ENCODE measurements around the gene KCNJ14.

KCNJ14 gene

DNA sequence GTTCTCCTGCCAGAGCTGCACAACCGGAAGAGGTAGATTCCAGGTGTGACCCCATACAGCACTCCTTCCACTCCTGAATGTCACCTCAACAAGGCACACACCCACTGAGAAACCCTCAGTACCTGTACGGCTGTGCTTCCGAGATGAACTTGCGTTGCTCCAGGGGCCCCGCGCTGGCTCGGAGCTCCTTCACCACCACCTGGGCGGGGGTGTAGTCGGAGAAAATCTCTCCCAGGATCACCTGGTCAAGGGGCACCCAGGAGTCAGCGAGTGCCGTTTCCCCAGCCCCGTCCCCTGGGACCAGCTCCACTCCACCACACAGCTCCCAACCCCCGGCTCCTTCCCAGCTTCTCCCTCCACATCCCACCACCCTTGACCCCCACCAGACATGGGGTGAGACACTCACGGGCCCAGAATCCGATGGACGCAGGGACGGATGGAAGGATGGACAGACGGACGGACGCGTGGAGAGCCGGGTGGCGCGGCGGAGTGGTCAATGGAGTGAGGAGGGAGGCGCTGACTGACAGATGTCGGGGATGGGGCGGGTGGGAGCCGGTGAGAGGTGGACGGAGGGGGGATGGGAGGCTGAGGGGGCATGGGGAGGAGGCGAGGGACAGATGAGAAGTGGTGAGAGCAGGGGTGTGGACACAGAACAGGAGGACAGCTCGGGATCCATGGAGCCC lies 53.5 kb downstream of the KCNJ14 start:
- Mint-ChIP-seq H3K4me3 (no peak overlapping the region), H3K9me3 (no peaks in the 10 kb centered on the region), H3K27ac (no peak overlapping the region), H3K36me3 (no peaks in the 10 kb centered on the region), H3K27me3 (peaks cover 13 to 20% of the 10 kb centered on the region in 2 donors), H3K4me1 (peaks cover 5 to 14% of the 10 kb centered on the region in 2 donors)
- DNase-seq (no peak), ATAC-seq (replicated peaks) (no peak)

DNA sequence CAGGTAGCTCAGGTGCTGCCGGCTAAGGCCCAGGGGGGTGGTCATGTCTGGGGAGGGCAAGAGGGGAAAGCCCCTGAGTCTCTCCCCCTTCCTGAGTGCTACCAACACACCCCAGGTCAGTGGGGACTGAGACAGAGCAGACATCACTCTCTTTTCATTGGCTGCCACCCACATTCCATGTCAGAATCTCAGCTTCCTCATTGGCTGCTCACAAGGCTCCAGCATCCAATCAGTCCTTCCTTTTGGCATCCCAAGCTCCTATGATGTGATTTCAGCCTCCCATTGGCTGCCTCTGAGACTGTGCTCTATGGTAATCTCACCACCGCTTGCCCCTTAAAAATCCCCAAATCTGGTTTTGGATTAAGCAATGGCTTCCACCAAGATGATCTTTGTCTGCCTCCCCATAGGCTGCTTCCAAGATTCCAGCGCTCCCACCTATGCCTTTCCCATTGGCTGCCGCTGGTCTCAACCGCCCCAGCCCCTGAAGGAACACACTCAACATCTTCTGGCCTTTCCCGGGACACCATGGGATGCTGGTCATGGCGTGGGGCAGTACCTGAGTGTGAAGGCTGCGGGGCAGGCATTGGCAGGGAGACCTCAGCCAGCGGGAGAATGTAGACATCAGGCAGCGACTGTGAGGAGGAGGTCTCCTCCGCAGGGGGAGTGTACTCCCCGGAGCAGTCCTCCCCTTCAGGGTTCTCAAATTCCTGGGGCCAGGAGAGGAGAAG lies 54.3 kb downstream of the KCNJ14 start:
- Mint-ChIP-seq H3K9me3 (no peaks in the 10 kb centered on the region), H3K27ac (no peak overlapping the region), H3K27me3 (peaks cover 13 to 20% of the 10 kb centered on the region in 2 donors), H3K4me1 (peaks cover 6 to 18% of the 10 kb centered on the region in 2 donors), H3K4me3 (no peak overlapping the region), H3K36me3 (no peaks in the 10 kb centered on the region)
- ATAC-seq (replicated peaks), result no peak
- no peak for DNase-seq

DNA sequence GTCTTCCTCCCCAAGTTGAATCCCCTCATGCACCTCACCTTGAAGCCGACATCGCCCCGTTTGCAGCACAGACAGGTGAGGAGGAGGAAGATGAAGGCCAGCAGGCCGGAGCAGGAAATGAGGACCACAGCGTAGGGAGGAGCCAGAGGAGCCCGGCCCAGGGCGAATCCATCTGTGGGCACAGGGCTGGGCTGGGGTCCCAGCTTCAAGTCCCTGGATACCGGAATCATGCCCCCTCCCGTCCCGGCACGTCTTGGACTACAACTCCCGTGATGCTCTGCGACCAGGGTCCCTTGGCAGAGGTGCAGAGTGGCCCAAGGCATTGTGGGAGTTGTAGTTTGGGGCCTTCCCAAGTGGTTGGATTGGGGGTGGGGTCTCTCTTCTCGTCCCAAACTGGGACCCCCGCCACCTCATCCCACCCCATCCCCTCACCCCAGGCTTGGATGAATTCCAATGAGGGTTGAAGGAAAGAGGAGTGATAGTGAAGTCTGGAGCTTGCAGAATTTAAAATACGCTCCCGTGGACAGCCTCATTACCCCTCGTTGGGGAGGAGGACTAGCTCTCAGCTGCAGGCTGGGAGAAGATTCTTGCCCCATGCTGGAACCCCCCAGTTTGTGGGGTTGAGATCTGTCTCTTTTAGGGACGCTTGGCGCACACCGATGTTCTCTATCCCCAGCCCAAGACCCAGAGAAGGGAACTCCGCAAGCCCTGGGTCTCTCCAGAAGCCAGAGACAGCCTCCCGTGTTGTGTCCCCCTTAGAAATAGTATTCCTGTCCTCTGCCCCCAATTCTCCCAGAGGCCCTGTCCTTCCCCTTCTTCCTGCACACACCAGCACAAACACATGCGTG lies 55.3 kb downstream of the KCNJ14 start:
- H3K27me3 Mint-ChIP-seq, result peaks cover 13 to 20% of the 10 kb centered on the region in 2 donors
- H3K4me1 Mint-ChIP-seq, result peaks cover 6 to 18% of the 10 kb centered on the region in 2 donors
- peak overlapping the region; percentile 67 to 70 for H3K4me3 Mint-ChIP-seq
- ATAC-seq (replicated peaks) (peak; percentile 65 to 71), DNase-seq (no peak)
- no peaks in the 10 kb centered on the region for H3K36me3 Mint-ChIP-seq
- H3K9me3 Mint-ChIP-seq, result no peaks in the 10 kb centered on the region
- no peak overlapping the region for H3K27ac Mint-ChIP-seq

DNA sequence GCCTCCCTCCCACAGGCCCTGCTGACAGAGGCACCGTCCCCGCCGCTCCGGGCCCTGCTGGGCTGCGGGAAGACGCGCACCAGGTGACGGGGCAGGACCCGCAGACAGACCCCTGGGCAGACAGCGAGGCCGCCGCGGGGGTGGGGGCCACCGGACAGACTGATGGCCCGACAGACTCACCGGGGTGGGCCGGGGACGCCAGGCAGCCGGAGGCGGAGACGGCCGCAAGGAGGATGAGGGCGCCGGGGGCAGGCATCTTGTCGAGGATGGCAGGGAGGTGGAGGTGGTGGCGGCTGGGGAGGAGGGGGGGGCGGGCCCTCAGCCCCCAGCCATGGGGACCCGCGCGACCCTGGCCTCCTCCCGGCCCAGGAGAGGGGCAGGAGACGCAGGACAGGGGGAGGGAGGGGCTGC lies 56.0 kb downstream of the KCNJ14 start:
- DNase-seq (no peak), ATAC-seq (replicated peaks) (no peak)
- no peak overlapping the region for H3K27ac Mint-ChIP-seq
- H3K27me3 Mint-ChIP-seq, result peaks cover 13 to 20% of the 10 kb centered on the region in 2 donors
- H3K9me3 Mint-ChIP-seq, result no peaks in the 10 kb centered on the region
- no peak overlapping the region for H3K4me3 Mint-ChIP-seq
- no peaks in the 10 kb centered on the region for H3K36me3 Mint-ChIP-seq
- peaks cover 6 to 18% of the 10 kb centered on the region in 2 donors for H3K4me1 Mint-ChIP-seq

DNA sequence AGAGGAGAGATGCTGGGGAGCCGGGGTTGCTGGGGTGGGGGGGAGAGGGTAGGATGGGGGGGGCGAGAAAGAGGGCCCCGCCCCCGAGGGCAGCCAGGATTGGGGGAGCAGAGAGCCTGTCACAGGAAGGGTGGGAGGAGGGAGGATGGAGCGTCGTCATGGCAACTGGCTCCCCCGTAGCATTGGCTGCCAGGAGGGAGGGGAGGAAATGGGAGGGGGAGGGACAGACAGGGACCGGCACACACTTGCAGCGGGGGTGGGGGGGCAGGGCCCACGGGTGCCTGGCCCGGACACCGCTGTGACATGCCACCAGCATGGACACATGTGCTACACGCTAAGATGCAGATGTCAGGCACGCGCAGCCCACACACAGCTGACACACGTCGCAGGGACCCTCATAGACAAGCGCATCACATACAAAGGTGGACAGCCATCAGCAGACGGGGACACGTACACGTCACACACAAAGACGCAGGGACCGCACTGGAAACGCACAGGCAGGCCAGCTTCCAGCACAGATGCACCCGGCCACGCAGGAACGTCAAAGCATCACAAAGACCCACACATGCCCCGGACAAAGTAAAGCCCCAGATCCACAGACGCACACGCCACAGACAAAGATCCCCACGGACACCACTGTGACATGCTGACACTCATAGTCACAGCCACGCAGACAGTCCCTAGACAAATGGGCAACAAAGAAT lies 56.6 kb downstream of the KCNJ14 start, which contains the start of gene LMTK3:
LMTK3 (minus strand) TSS at position 36 of the 704 bp plus-strand sequence. CDS start 259 bp downstream, outside the sequence.
- no peak for ATAC-seq (replicated peaks)

DNA sequence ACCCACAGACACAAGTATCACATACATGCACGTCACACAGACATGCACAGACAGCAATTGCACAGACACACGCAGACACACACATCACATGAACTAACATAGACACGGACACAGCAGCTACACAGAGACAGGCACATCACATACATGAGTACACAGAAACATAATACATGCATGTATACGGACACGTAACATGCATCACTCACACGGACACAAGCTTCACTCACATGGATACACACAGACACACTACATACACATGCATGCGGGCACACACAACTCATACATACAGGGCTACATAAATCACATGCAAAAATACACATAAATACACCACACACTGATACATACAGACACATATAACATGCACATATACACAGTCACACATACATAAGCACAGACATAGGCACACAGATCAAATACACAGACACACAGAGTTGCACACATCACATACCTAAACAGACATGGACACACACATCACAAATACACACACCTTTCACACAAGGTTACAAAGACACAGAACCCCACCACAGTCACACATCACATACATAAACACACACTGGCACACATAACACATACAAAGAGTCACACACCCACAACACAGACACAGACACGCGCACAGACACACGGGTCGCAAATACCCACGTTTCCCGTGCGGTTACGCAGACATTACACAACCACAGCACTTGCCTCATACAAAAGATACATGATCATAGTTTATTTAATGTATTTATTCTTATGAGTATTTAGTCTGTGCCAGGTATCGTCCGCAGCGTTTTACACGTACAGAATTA lies 57.3 kb downstream of the KCNJ14 start:
- Mint-ChIP-seq H3K9me3 (no peaks in the 10 kb centered on the region), H3K27ac (no peak overlapping the region), H3K4me1 (peaks cover 6 to 18% of the 10 kb centered on the region in 2 donors), H3K36me3 (no peaks in the 10 kb centered on the region), H3K4me3 (no peak overlapping the region), H3K27me3 (peaks cover 12 to 20% of the 10 kb centered on the region in 2 donors)
- no peak for ATAC-seq (replicated peaks)
- DNase-seq, result no peak

More for the DNA sequence above, 56.6 kb downstream of the KCNJ14 start, which contains the start of gene LMTK3:
- DNase-seq, result no peak
- H3K4me3 Mint-ChIP-seq, result peak within 1 kb of the TSS; percentile 67 to 70
- no peaks in the 10 kb centered on the region for H3K9me3 Mint-ChIP-seq
- H3K27ac Mint-ChIP-seq, result no peak within 1 kb of the TSS
- no peaks in the 10 kb centered on the region for H3K36me3 Mint-ChIP-seq
- peaks cover 13 to 20% of the 10 kb centered on the region in 2 donors for H3K27me3 Mint-ChIP-seq
- peaks cover 6 to 18% of the 10 kb centered on the region in 2 donors for H3K4me1 Mint-ChIP-seq

DNA sequence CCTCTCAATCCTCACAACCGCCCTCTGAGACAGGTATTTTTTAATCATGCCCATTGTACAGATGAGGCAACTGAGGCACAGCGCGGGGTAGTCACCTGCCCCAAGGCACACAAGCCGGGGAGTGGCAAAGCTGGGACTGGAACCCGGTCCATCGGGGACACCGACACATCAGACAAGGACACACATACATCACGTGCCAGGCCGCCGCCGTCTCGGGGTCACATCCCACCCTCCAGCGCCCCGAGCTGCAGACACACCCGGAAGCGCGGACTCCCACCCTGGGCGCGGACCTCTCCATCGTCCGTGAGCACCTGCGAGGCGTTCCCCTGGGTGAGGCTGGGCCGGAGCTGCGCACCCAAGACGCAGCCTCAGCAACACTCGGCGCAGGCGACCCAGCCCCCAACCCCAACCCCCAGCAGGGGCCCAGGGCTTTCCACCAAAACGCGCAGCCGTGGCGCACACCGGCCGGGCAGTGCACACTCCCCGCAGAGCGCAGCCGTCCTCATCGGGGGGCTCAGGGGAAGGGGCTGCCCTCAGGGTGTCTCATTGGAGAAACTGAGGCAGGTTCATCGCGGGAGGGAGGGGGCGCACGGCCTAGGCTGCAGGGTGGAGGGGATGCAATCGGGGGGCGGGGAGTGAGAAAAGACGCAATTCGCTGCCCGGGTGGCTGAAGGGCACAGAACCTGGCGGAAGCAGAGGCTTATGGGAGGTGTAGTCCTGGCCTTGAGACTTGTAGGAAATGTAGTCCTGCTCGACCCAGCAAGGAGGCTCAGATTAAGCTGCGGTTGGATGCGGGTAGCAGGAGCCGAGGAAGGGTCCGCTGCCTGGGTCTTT lies 58.1 kb downstream of the KCNJ14 start:
- no peaks in the 10 kb centered on the region for H3K9me3 Mint-ChIP-seq
- peak overlapping the region; percentile 67 for H3K27ac Mint-ChIP-seq
- peaks cover 6 to 18% of the 10 kb centered on the region in 2 donors for H3K4me1 Mint-ChIP-seq
- H3K27me3 Mint-ChIP-seq, result peaks cover 9 to 20% of the 10 kb centered on the region in 2 donors
- DNase-seq (no peak), ATAC-seq (replicated peaks) (peak; percentile 91 to 93)
- H3K36me3 Mint-ChIP-seq, result no peaks in the 10 kb centered on the region
- H3K4me3 Mint-ChIP-seq, result no peak overlapping the region

DNA sequence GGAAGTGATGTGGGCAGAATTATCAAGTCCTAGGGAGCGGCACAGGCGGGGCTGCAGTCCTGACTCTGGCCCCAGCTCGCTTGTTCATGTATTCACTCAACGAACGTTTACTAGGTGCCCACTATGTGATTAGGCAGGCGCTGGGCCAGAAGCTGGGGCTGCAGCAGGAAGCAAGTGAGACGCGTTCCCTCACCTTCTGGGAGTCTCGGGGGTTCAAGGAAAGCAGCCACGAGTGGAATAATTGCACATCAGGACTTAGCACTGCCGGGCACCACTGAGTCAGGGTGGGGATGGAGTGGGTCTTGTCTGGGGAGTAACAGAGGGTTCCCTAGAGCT lies 58.7 kb downstream of the KCNJ14 start:
- H3K36me3 Mint-ChIP-seq, result no peaks in the 10 kb centered on the region
- peaks cover 9 to 20% of the 10 kb centered on the region in 2 donors for H3K27me3 Mint-ChIP-seq
- no peaks in the 10 kb centered on the region for H3K9me3 Mint-ChIP-seq
- H3K4me1 Mint-ChIP-seq, result peaks cover 6 to 18% of the 10 kb centered on the region in 2 donors
- DNase-seq (no peak), ATAC-seq (replicated peaks) (no peak)
- H3K27ac Mint-ChIP-seq, result peak overlapping the region; percentile 67
- no peak overlapping the region for H3K4me3 Mint-ChIP-seq

DNA sequence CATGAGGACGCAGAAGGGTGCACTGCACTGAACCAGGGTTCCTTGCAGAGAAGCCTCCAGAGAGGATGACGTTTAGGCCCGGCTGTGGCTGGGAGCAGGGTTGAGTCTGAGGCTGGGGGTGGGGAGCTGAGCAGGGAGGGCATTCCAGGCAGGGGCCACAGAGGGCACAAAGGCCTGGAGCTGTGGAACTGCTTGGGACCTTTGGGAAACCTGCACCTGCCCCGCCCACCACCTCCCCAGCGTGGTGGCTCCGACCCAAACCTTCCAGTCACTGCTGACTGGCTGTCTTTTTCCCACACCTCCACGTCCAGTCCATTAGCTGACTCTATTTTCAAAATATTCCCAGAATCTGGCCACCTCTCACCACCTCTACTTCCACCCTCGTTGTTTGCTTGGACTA lies 61.2 kb downstream of the KCNJ14 start:
- Mint-ChIP-seq H3K4me1 (peaks cover 2 to 9% of the 10 kb centered on the region in 2 donors), H3K27me3 (peaks cover 0 to 4% of the 10 kb centered on the region in 2 donors), H3K4me3 (no peak overlapping the region), H3K36me3 (no peaks in the 10 kb centered on the region), H3K9me3 (no peaks in the 10 kb centered on the region), H3K27ac (no peak overlapping the region)
- DNase-seq, result no peak
- no peak for ATAC-seq (replicated peaks)

Data from stimulated activated naive B cell treated with anti-CD40 and anti-IgM and Interleukin-4, amounts not matched to agents 10 μg/mL and 1 μg/mL and 100 μg/mL, for 72 hours (primary cell).